Mucosa of descending colon (tissue), 3 donors: ENCODE data around the gene RPTOR. TPM values are rescaled to one million over a fixed set of nuclear protein-coding genes. Genes with fewer than 3 reads are reported as not detected.
"Not testable (repeated sequence)": the region's sequence is repeated elsewhere in the genome, so short reads cannot be mapped to it uniquely, and the experiment has no call there.

ENCODE experiments used
- ATAC-seq: fragments of 200-7000 bp; cut with Tn5 transposase; one replicate; pipeline ENCODE4 v1.9.1; 2020; ENCODE audit warnings: mild to moderate bottlenecking, moderate library complexity
- DNase-seq, 3 donors: peaks; one replicate each; pipeline ENCODE4 v3.0.0-alpha.2; 2020
- H3K36me3 ChIP-seq: fragments of 200-600 bp; one replicate; pipeline ENCODE4 v1.8.0; 2021; ENCODE audit warnings: low read depth, mild to moderate bottlenecking
- H3K4me1 ChIP-seq: fragments of 200-600 bp; one replicate; pipeline ENCODE4 v1.8.0; 2021; ENCODE audit warnings: low read depth, mild to moderate bottlenecking
- H3K4me3 ChIP-seq: fragments of 200-600 bp; one replicate; pipeline ENCODE4 v1.8.0; 2021; ENCODE audit warnings: mild to moderate bottlenecking
- H3K9me3 ChIP-seq: fragments of 200-600 bp; one replicate; pipeline ENCODE4 v1.8.0; 2021; ENCODE audit warnings: mild to moderate bottlenecking
- intact Hi-C, 2 donors: fragments of 100-400 bp; cut with DNase I in 1 of 2; cut with micrococcal nuclease in 1 of 2; formaldehyde crosslinking; loops; one replicate each; pipeline versions ENCODE4 v1.11.0 to v1.11.1; 2022; cut with DNase I, micrococcal nuclease
- total RNA-seq, 3 donors: library from RNA; stranded (reverse); fragmentation: NEBNext Ultra II Directional in 2 of 3; extraction: Animal tissue kit (Norgen Biotek cat#: 25700) in 2 of 3; gene quantifications; one replicate each; pipeline versions ENCODE4 v1.2.1 to v1.2.4, GENCODE V29; 2021 to 2023
- TF ChIP-seq, protein P1 (sequence below): fragments of 200-600 bp; IDR thresholded peaks from one replicate; pipeline ENCODE4 v1.8.0; 2022; ENCODE audit warnings: antibody characterized with exemption, mild to moderate bottlenecking
- donor health status: DM: no; HTN: no; CAD: no; lungs with moderate emphysema.
- donor health status: DM: no; HTN: no; CAD: no.
- donor health status: DM: no; HTN: yes; CAD: no.

The RPTOR gene
- total RNA-seq, 3 donors from 2014 or later, result 30.5 to 44.4 (median 37.2) TPM

DNA sequence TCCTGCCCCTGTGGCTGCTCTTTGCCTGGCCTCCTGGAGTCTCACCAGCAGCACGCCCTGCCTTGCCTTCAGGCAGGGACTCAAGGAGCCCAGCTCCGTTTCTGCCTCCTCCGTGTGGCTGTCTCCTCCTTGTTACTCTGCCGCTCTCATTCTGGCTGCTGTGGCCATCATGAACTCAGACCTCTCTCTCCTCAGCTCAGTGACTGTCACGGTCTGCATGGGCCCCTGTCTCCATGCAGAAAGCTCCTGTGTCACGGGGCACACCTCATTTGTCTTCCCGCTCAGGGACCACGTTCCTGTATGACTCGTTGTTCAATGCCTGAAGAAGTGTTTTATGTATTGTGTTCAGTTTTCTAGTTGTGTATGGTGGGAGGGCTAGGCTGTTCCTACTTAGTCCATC is 25.3 kb downstream of the RPTOR start:
- intact Hi-C loops, result loop anchor here (10.0 kb wide), 1 partner anchor 145 kb away; no protein-coding TSS in a partner anchor
- Histone ChIP-seq H3K4me3 (no peak overlapping the region), H3K36me3 (no peaks in the 10 kb centered on the region), H3K9me3 (no peaks in the 10 kb centered on the region), H3K4me1 (peaks cover 6% of the 10 kb centered on the region)
- no peak for ATAC-seq
- TF ChIP-seq, protein P1, sequence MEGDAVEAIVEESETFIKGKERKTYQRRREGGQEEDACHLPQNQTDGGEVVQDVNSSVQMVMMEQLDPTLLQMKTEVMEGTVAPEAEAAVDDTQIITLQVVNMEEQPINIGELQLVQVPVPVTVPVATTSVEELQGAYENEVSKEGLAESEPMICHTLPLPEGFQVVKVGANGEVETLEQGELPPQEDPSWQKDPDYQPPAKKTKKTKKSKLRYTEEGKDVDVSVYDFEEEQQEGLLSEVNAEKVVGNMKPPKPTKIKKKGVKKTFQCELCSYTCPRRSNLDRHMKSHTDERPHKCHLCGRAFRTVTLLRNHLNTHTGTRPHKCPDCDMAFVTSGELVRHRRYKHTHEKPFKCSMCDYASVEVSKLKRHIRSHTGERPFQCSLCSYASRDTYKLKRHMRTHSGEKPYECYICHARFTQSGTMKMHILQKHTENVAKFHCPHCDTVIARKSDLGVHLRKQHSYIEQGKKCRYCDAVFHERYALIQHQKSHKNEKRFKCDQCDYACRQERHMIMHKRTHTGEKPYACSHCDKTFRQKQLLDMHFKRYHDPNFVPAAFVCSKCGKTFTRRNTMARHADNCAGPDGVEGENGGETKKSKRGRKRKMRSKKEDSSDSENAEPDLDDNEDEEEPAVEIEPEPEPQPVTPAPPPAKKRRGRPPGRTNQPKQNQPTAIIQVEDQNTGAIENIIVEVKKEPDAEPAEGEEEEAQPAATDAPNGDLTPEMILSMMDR, result no peak
- DNase-seq, result no peak

DNA sequence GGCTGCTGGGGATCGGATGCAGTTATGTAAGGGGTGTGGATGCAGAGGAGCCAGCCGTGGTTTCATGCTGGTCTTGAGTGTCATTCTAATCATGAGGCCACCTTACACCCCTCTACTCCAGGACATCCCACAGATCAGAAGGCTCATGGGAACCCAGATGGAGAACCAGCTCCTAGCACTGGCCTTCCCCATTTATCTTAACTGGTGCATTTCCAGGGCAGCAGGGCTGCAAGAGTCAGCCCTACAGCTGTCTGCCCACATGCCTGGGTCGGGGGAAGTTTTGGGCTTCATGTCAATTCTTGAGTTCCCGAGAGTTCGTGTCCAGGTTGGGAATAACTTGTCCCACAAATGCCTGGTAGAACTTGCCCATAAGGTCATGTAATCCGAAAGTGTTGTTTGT is 29.1 kb downstream of the RPTOR start:
- TF ChIP-seq, protein P1, result no peak
- Histone ChIP-seq H3K4me1 (no peaks in the 10 kb centered on the region), H3K4me3 (no peak overlapping the region), H3K9me3 (no peaks in the 10 kb centered on the region), H3K36me3 (no peaks in the 10 kb centered on the region)
- intact Hi-C loops, result loop anchor here (10.0 kb wide), 1 partner anchor 149 kb away; no protein-coding TSS in a partner anchor
- DNase-seq (no peak), ATAC-seq (no peak)

DNA sequence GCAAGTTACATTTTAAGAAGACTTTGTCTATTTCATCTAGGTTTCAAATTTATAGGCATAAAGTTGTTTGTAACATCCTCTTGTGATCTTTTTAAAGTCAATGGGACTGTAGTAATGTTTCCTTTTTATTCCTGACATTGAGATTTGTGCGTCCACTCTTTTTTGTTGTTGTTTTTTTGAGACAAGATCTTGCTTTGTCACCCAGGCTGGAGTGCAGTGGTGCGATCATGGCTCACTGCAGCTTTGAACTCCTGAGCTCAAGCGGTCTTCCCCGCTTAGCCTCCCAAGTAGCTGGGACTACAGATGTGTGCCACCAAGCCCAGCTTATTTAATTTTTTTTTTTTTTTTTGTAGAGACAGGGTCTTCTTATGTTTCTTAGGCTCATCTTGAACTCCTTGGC is 29.9 kb downstream of the RPTOR start:
- TF ChIP-seq, protein P1, result no peak
- no peaks in the 10 kb centered on the region for H3K9me3 ChIP-seq
- DNase-seq (no peak), ATAC-seq (no peak)
- no peaks in the 10 kb centered on the region for H3K36me3 ChIP-seq
- H3K4me3 ChIP-seq, result no peak overlapping the region
- intact Hi-C loops, result loop anchor here (10.0 kb wide), 1 partner anchor 150 kb away; no protein-coding TSS in a partner anchor
- no peaks in the 10 kb centered on the region for H3K4me1 ChIP-seq

DNA sequence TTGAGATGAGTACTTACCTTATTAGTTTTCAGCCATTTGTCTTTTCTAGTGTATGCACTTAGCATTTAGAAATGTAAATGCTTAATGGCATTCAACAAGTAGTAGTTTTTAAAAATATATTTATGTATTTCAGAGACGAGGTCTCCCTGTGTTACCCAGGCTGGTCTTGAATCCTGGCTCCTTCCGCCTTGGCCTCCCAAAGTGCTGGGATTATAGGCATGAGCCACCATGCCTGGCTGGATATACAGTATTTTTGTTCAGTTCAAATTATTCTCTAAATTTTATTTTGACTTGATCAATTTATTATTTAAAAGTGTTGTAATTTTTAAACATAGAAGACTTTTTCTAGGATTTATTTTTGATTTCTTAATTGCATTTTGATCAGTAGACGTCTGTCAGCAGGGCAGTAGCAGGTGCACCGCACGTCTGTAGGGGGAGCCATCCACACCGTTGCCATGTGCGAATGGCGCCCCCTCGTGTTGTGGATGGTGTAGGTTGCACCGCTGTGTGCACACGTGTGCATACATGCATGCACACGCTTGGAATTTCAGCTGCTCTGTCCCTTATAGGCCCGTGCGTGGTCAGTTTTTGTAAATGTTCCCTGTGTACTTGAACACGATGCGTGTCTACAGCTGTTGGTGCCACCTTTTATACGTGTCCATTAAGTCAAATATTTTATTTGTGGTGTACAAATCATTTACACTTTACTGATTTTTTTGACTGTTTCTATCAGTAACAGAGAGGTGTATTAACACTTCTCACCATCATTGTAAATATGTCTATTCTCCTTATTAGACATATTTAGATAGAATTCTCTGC is 30.6 kb downstream of the RPTOR start:
- intact Hi-C loops, result loop anchor here (10.0 kb wide), 1 partner anchor 150 kb away; no protein-coding TSS in a partner anchor
- TF ChIP-seq, protein P1, result peak; percentile 99
- peak; percentile 100 for ATAC-seq
- DNase-seq, result peak; percentile 86 to 97 (median 93)
- Histone ChIP-seq H3K9me3 (no peaks in the 10 kb centered on the region), H3K4me3 (no peak overlapping the region), H3K4me1 (no peaks in the 10 kb centered on the region), H3K36me3 (no peaks in the 10 kb centered on the region)

DNA sequence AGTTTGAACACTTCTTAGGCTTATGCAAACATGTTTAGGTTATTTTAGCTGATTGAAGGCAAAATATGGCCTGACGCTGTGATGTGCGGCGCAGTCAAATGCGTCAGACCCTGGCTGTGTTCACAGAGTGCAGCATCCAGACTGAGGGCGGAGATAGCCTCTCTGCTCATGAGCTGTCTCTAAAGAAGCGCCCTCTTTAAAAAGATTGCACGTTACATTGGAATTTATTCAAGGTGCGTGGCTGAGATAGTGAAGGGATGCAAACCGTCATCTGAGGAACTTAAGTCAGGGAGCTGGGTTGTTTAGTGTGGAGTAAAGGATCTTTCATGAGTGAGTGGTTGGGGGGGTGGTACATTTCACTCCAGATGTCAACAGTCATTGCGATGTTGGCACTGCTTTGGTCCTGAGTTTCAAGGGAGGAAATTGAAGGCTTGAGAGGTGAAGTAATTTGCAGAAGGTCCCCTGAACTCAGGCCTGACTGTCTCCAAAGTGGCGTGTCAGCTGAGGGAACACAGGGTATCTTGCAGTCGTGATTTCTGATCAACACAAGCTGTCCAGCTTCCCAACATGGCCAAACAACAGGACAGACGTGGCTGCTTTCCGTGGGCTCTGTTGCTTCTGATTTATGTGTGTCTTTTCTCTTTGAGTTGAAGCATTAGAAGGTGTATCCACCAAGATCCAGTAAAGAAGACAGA is 33.4 kb downstream of the RPTOR start:
- TF ChIP-seq, protein P1, result no peak
- DNase-seq (no peak), ATAC-seq (no peak)
- H3K4me1 ChIP-seq, result no peaks in the 10 kb centered on the region
- H3K9me3 ChIP-seq, result no peaks in the 10 kb centered on the region
- no peaks in the 10 kb centered on the region for H3K36me3 ChIP-seq
- intact Hi-C loops, result loop anchor here (10.0 kb wide), 1 partner anchor 153 kb away; no protein-coding TSS in a partner anchor
- no peak overlapping the region for H3K4me3 ChIP-seq

DNA sequence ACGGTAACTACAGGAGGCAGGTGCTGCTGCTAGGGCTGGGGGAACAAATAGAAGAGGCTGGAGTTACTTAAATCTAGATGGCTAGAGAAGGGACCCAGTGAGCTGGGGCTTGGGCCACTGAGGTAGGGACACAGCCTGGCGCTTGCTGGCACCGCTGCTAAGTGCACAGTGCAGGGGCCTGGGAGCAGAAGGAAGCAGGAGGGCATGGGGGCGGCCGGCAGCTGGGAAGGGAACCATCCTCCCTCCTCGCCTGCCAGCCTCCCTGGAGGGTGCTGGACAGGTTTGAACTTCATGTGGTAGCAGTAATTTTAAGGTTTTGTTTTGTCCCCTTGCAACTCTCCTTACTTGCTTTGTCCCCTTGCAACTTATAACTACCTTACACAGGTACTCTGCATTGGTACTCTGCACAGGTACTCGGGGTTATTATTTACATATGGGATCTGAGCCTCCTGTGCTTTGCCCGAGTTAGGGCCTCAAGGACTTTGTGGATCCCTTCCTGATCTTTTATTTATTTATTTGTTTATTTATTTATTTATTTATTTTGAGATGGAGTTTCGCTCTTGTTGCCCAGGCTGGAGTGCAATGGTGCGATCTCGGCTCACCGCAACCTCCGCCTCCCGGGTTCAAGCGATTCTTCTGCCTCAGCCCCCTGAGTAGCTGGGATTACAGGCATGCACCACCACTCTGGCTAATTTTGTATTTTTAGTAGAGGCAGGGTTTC is 34.2 kb downstream of the RPTOR start:
- intact Hi-C loops, result loop anchor here (10.0 kb wide), 1 partner anchor 154 kb away; no protein-coding TSS in a partner anchor
- not testable (repeated sequence) for ATAC-seq, H3K4me3 ChIP-seq, H3K36me3 ChIP-seq, DNase-seq, H3K9me3 ChIP-seq, H3K4me1 ChIP-seq
